HS-5 (cell line): Measurements from ENCODE around the gene FGF9.
A peak's percentile ranks its signal among the peaks of the same experiment; 100 is the strongest.

Experiments used
- DNase-seq: peaks from one replicate; pipeline ENCODE4 v3.0.0-alpha.2; 2012; ENCODE audit warnings: low read depth

FGF9 gene

GRCh38 chr13:21674490-21675009 is 3.7 kb downstream of the FGF9 start:
- DNase-seq, result no peak

GRCh38 chr13:21675095-21675991 is 4.5 kb downstream of the FGF9 start:
- no peak for DNase-seq

GRCh38 chr13:21676611-21677021 is 5.7 kb downstream of the FGF9 start:
- no peak for DNase-seq

- no peak for DNase-seq
Observed at GRCh38 chr13:21677075-21677623, 6.3 kb downstream of the FGF9 start.

DNA sequence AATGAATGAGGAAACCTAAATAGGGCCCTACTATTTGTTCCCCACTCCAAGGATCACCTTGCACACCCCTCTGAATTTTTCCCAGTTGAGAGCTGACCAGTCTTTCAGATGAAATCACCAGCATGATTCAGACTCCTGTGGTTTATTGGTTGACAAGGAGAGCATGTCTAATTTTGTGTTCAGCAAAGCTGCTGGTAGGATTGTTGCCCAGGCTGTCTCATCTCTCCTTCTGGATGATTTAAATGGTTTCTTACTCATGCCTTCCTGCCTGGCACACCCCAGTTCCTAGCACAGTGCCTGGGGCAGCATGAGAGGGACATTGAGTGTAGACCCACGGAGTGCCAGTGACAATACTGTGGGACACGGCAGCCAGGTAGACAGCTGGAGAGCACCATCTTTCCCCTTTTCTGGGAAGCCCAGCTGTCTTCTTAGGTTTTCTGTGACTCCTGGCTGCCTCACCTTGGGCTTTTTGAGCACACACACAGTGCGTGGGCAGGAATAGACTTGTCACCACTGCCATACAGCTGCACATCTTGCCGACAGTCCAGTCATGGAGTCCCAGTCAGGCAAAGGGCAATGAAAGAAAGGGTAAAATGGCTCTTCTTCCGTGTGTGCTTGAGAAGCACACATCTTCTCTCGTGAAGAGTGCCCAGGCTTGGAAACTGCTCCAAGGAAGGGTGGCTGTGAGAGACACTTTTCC is 12.3 kb downstream of the FGF9 start:
- DNase-seq, result peak; percentile 28

- DNase-seq, result no peak
Observed at GRCh38 chr13:21684576-21684975, 13.7 kb downstream of the FGF9 start.

DNA sequence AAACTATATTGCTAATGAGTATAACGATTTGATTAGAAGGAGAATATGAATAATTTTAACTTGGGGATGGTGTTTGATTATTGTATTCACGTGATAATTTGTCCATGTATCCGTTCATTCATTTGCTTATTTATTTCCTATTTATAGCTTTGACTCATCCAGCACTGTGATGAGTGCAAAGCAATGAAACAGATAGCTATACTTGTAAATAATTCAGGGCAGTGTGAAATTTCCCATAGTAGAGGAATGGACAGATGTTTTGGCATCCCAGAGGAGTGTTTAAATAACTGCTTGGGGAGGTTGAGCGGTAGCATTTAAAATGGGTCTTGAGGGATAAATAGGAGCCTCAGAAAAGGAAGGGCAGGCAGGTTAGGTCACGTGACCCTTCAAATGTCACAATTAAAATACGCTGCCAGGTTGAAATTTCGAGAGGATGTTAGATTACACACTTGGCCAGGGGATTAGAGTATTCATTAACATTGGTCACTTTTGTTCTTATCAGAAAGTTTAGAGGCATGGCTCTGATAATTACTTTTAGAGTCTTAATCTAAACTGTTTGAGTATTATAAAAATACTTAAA is 14.7 kb downstream of the FGF9 start:
- no peak for DNase-seq

DNA sequence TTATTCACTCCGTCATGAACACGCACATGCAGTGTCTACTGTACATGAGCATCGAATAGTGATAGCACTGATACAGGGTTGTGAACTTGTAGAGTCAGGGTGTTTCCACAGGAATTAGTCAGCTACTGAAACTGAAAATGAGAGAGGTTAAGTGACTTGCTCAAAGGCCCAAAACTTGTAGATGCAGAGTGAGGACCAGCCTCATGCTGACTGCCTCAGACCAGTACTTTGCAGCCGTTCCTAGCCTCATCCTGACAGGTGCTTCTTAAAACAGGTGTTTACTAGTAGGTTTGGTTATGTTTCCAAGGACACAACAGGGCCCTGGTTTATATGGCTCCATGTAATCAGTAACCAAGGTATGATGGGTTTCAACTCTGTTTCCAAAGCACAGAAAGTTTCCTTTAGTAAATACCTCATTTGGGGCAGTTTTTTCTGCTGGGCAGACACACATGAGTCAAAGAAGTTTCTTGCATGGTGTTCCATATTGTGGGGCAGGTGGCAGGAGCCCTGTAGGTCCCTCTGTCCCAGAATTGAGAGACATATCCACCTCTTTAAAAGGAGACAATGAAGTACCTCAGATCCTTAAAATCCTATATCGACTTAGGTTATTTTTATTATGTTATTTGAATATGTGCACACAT is 16.0 kb downstream of the FGF9 start:
- DNase-seq, result no peak

DNA sequence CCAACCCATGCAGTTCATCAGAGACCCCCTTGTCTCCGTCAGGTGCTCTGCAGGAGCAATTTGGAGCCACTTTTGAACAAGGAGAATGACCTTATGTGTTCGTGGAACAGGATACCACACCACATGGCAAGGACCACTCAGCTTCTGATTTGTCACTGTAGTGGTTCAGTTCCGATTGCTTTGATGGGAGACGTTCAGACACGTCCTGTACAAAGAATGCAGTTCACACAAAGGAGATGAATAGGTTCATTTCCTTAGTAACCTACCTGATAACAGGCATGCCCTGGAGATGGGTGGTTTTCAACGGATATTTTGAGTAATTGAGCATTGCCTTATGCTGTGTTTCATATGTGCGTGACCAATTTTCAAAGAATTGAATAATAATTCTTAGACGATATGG is 17.2 kb downstream of the FGF9 start:
- DNase-seq, result no peak

DNA sequence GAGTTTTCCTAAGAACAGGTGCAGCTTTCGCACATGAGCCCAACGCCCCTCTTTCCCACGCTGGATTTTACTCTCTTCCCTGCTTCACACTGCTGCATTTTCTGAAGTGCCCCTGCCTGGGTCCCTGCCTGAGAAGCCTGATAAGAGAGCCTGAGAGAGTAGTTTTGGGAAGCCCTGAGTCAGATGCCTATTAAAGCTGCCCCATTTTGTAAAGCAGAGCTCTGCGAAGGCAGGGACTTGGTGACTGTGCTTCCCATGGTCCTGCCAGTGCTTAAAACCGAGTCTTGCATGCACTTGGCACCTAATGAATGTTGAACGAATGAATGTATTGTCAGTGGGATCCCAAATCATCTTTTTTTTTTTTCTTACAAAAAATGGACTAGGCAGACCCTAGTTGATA is 18.2 kb downstream of the FGF9 start:
- DNase-seq, result no peak

GRCh38 chr13:21690955-21691354 is 20.1 kb downstream of the FGF9 start:
- DNase-seq, result no peak

DNA sequence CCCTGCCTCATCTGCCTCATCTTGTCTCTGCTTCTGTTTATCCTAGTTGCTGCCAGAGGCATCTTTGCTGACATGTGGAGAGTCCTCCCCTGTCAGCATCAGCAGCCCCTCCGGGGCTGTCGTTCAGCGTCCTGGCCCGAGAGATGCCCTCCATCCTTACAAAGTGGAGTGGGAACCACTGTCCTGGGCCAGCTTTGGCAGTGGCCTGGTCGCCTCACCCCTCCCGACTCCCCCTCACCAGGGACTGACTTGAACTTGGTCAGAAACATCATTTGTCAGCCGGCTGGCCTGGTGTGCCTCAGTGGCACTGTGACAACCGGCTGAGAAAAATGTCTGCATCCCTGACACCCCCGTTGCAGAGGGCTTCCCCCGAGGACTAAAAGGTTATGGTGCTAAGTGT is 20.6 kb downstream of the FGF9 start:
- DNase-seq, result no peak

DNA sequence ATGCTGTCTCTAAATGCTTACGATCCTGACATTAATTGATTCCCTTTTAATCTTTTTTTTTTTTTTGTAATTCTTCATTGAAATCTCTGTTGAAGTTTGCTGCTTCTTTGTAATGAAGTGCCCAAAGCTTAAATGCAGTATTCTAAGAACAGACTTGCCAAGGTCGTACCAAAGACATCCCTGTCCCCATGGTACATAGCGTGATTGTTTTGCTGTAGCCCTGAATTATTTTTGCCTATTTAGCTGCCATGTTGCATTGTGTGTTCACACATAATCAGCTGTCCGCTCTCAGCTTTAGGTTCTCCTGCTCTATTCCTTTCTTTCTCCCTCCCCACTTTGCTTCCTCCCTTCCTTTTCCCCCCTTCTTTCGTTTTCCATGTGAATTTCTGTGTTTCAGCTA is 21.1 kb downstream of the FGF9 start:
- DNase-seq, result no peak

GRCh38 chr13:21694831-21695230 is 24.0 kb downstream of the FGF9 start:
- no peak for DNase-seq

GRCh38 chr13:21695546-21695945 is 24.7 kb downstream of the FGF9 start:
- DNase-seq, result no peak

- no peak for DNase-seq
Observed at GRCh38 chr13:21696865-21697448, 26.1 kb downstream of the FGF9 start.

DNA sequence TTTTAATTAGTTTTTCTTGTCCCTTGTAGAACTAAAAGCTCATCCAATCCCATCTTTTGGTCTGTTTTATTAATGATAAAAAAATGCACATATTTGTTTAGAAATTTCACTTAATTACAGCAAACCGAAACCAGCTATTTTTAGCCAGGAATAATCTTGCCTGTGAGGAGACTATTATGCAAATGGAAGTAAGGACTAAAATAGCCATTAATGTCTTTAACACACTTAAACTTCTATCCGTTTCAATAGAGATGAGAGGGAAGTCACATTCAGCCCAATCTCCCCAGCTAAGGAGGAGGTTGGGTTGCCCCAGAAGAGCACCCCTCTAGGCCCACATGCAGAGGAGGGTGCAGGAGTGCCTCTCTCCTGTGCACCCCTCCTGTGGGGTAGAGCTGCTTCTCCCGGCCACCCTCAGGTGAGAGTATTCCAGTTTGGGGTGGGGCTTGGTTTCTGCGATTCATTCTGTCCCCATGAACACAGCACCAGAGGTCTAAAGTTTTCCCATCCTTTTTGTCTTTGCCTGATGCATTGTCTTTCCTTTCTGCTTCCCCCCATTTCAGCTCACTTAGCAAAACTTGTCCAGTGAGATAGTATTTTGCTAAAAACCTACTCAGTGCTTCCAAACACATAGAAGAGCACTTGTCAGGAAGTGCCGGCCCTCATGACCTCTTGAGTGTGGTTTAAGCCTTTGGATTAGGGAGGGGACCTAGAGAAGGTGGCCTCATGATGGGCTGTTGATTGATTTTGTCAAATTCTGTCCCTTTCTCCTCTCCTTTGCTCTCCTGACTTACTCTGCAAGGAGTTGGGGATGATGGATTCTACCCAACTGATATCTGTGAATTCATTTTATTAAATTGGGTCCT is 28.2 kb downstream of the FGF9 start:
- no peak for DNase-seq

DNA sequence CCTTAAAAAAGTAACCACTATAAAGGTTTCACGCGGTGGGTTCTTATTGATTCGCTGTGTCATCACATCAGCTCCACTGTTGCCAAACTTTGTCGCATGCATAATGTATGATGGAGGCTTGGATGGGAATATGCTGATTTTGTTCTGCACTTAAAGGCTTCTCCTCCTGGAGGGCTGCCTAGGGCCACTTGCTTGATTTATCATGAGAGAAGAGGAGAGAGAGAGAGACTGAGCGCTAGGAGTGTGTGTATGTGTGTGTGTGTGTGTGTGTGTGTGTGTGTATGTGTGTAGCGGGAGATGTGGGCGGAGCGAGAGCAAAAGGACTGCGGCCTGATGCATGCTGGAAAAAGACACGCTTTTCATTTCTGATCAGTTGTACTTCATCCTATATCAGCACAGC is 30.6 kb downstream of the FGF9 start:
- no peak for DNase-seq

DNA sequence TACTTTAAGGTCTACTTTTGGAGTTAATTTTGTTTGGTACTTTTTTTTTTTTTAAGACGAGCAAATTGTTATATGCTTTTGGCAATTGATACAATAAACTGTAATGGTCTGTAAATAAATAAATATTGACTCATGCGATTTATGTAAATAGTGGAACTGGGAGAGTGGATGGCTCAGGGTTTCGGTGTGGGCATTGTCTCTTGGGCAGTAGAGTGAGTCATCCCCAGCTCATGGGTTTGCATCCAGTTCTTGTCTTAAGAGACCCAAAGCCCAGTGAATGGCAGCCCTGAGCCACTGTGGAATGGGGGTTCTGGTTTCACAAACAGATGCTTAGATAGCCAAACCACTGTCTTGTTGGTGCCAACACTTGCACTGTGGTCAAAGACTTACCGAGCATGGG is 33.0 kb downstream of the FGF9 start:
- no peak for DNase-seq

DNA sequence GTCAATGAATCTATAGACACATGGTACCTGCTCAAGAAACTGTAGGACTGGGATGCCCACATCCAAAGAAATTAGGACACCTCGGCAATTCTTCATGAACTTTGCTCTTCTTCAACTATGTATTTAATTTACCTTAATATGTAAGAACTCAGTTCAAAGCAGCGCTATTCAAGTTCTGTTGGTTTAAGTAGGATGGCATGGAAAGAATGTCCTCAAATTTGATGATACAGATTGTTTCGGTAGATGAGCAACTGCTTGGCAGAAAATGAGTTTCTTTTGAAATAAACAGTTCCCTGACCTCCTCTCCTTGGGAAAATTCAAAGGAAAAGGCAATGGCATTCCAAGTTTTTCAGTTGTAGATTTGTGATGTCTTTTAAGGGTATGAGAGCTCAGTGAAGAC is 36.7 kb downstream of the FGF9 start:
- DNase-seq, result no peak

- no peak for DNase-seq
Observed at GRCh38 chr13:21709697-21710096, 38.8 kb downstream of the FGF9 start.
